KMS-11 (cell line): ENCODE measurements around the gene NDUFA1.
"Not testable (repeated sequence)": the region's sequence is repeated elsewhere in the genome, so short reads cannot be mapped to it uniquely, and the experiment has no call there.

ENCODE experiments used
- H2AFZ ChIP-seq: fragments of 200-600 bp; sonication (generic); 2 replicates; pipeline ENCODE4 v1.6.1; 2016; ENCODE audit warnings: antibody characterized with exemption, mixed run types, low read depth
- H3K27ac ChIP-seq: fragments of 200-600 bp; sonication (generic); 2 replicates; pipeline ENCODE4 v1.6.1; 2016; ENCODE audit warnings: mild to moderate bottlenecking, mixed run types
- H3K27me3 ChIP-seq: fragments of 200-600 bp; sonication (generic); 2 replicates; pipeline ENCODE4 v1.6.1; 2017; ENCODE audit warnings: mild to moderate bottlenecking, low read depth, mixed run types, moderate library complexity; ENCODE audit not compliant: insufficient read depth
- H3K36me3 ChIP-seq: fragments of 200-600 bp; sonication (generic); 2 replicates; pipeline ENCODE4 v1.6.1; 2017; ENCODE audit warnings: mild to moderate bottlenecking, mixed run types; ENCODE audit not compliant: insufficient read depth
- H3K4me1 ChIP-seq: fragments of 200-600 bp; sonication (generic); 2 replicates; pipeline ENCODE4 v1.6.1; 2016; ENCODE audit warnings: mild to moderate bottlenecking, low read depth, mixed run types; ENCODE audit not compliant: poor library complexity, severe bottlenecking
- H3K4me2 ChIP-seq: fragments of 200-600 bp; sonication (generic); 2 replicates; pipeline ENCODE4 v1.7.0; 2016; ENCODE audit warnings: mild to moderate bottlenecking, mixed run types
- H3K4me3 ChIP-seq: fragments of 200-600 bp; sonication (generic); IDR thresholded peaks from 2 replicates; pipeline ENCODE4 v1.6.1; 2017; ENCODE audit warnings: low read depth, low read length, mixed read lengths; ENCODE audit not compliant: insufficient read depth
- H3K79me2 ChIP-seq: fragments of 200-600 bp; sonication (generic); 2 replicates; pipeline ENCODE4 v1.6.1; 2016; ENCODE audit warnings: low read depth, mixed run types; ENCODE audit not compliant: insufficient read depth
- H3K9ac ChIP-seq: fragments of 200-600 bp; sonication (generic); 2 replicates; pipeline ENCODE4 v1.6.1; 2016; ENCODE audit warnings: mild to moderate bottlenecking, mixed run types
- H4K20me1 ChIP-seq: fragments of 200-600 bp; sonication (generic); 2 replicates; pipeline ENCODE4 v1.6.1; 2016; ENCODE audit warnings: mild to moderate bottlenecking, mixed run types; ENCODE audit not compliant: insufficient read depth
- TF ChIP-seq, protein P1 (sequence below): fragments of 200-600 bp; sonication (generic); conservative IDR thresholded peaks from 2 replicates; pipeline ENCODE4 v1.6.1; 2017; ENCODE audit warnings: low read depth, mild to moderate bottlenecking, antibody characterized with exemption, low read length, moderate library complexity, mixed read lengths

The NDUFA1 gene

DNA sequence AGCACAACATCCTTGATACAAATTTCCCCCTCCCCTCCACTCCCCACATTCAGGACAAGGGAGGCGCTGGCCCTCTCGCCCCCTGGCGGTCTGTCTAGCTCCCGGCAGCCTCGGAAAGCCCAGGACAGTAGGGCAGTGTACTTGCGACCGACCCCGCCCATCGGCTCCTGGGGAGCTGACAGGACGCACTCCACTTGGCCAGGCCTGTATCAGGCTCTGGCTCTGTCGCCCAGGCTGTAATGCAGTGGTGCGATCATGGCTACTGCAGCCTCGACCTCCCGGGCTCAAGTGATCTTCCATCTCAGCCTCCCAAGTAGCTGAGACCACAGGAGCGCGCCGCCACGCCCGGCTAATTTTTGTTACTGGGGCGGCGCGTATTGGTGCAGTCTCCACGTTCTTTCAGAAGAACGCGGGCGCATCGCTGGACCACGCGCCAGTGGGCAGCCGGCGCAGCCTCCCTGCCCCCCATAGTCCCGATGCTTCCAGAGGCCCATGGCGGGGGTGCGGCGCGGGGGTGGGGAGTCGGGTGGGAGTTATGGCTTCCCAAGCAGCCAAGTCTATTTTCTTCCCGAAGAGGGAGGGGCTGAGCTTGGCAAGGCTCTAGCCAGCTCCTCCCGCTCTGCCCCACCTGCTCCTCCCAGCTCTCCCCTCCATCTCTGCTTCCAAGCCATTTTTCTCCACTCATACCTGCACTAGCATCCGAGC lies 16.2 kb downstream of the NDUFA1 start:
- Histone ChIP-seq H3K4me1 (no peaks in the 10 kb centered on the region), H3K27ac (no peak overlapping the region), H3K9ac (no peak overlapping the region), H4K20me1 (no peaks in the 10 kb centered on the region), H3K4me3 (no peak overlapping the region), H3K27me3 (no peaks in the 10 kb centered on the region), H3K36me3 (no peaks in the 10 kb centered on the region), H2AFZ (no peak overlapping the region), H3K4me2 (no peak overlapping the region), H3K79me2 (no peaks in the 10 kb centered on the region)
- TF ChIP-seq, protein P1, sequence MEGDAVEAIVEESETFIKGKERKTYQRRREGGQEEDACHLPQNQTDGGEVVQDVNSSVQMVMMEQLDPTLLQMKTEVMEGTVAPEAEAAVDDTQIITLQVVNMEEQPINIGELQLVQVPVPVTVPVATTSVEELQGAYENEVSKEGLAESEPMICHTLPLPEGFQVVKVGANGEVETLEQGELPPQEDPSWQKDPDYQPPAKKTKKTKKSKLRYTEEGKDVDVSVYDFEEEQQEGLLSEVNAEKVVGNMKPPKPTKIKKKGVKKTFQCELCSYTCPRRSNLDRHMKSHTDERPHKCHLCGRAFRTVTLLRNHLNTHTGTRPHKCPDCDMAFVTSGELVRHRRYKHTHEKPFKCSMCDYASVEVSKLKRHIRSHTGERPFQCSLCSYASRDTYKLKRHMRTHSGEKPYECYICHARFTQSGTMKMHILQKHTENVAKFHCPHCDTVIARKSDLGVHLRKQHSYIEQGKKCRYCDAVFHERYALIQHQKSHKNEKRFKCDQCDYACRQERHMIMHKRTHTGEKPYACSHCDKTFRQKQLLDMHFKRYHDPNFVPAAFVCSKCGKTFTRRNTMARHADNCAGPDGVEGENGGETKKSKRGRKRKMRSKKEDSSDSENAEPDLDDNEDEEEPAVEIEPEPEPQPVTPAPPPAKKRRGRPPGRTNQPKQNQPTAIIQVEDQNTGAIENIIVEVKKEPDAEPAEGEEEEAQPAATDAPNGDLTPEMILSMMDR, result no peak

DNA sequence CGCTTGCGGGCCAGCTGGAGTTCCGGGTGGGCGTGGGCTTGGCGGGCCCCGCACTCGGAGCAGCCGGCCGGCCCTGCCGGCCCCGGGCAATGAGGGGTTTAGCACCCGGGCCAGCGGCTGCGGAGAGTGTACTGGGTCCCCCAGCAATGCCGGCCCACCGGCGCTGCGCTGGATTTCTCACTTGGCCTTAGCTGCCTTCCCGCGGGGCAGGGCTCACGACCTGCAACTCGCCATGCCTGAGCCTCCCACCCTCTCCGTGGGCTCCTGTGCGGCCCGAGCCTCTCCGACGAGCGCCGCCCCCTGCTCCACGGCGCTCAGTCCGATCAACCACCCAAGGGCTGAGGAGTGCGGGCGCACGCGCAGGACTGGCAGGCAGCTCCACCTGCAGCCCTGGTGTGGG lies 19.0 kb downstream of the NDUFA1 start:
- not testable (repeated sequence) for H3K27me3 ChIP-seq, H3K9ac ChIP-seq, H3K4me1 ChIP-seq, H3K27ac ChIP-seq, H3K79me2 ChIP-seq, H3K4me2 ChIP-seq, H4K20me1 ChIP-seq, H2AFZ ChIP-seq, H3K4me3 ChIP-seq, H3K36me3 ChIP-seq

DNA sequence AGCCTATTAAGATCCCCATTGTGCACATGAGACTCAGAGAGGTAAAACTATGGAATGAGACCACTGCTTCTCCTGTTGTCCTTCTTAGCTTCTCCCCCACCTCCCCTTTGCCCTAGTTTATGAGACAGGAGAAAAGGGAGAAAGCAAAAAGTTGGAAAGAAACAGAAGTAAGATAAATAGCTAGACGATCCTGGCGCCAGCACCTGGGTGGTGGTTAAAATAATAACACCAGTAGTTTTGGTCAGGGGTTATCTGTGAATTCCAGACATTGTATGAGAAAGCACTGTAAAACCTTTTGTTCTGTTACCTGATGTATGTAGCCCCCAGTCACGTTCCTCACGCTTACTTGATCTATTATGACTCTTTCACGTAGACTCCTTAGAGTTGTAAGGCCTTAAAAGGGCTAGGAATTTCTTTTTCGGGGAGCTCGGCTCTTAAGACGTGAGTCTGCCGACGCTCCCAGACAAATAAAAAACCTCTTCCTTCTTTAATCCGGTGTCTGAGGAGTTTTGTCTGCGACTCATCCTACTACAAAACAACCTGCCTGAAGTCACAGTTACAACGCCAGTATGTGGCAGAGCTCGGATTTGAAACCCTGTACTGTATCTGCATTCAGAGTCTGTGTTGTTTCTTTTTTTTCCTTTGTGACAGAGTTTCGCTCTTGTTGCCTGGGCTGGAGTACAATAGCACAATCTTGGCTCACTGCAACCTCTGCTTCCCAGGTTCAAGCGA lies 20.5 kb downstream of the NDUFA1 start:
- H3K4me3 ChIP-seq, H3K9ac ChIP-seq, H3K27me3 ChIP-seq, H3K79me2 ChIP-seq, H3K36me3 ChIP-seq, H3K4me1 ChIP-seq, H4K20me1 ChIP-seq, H3K27ac ChIP-seq, H3K4me2 ChIP-seq, H2AFZ ChIP-seq: not testable (repeated sequence)

DNA sequence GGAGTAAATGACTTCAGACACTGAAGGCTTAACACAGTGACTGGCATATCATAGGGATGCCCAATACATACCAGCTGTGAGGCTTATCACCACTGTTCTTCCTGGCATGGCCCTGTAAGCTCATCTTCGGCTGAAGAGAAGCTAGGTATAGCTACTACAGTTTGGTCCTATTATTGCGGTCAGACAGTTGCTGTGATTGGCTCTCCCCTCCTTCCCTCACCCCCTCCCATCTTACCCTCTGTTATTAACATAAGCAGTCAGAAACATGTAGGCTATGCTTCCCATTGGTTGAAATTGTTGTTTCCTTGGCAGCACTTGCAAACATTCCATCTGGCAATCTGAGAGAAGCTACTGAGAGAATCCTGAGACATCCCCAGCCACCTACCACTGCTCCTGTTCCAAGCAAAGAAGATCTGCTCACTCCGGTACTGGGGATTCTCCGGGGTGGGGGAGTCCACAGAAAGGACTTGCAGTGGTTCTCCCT lies 24.3 kb downstream of the NDUFA1 start, which contains the start of gene AKAP14:
Gene AKAP14 (plus strand): TSS at position 51 of the 484 bp plus-strand sequence. CDS start 7,331 bp downstream, outside the sequence.
- no peak within 1 kb of the TSS for H3K4me2 ChIP-seq
- no peak within 1 kb of the TSS for H3K4me3 ChIP-seq
- H3K27me3 ChIP-seq, result no peaks in the 10 kb centered on the region
- TF ChIP-seq, protein P1, result no peak
- no peak within 1 kb of the TSS for H2AFZ ChIP-seq
- no peaks in the 10 kb centered on the region for H4K20me1 ChIP-seq
- no peak within 1 kb of the TSS for H3K27ac ChIP-seq
- H3K9ac ChIP-seq, result no peak within 1 kb of the TSS
- H3K79me2 ChIP-seq, result no peaks in the 10 kb centered on the region
- H3K4me1 ChIP-seq, result no peaks in the 10 kb centered on the region
- no peaks in the 10 kb centered on the region for H3K36me3 ChIP-seq

DNA sequence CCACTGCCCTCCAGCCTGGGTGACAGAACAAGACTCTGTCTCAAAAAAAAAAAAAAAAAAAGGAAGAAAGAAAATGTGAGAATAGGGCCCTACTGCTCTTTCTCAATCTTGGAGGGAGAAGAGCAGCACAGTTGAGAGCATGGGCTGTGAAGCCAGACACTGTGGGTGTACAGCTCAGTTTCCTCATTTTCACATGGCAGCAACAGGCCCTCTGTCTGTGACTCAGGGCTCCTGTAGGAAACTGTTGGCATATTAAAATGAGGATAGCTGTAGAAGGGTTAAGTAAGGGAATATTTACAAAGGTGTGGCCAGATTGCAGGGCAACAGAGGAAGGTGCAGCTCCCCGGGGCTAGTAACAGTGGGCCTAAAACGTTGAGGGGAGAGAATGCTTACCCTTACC lies 27.5 kb downstream of the NDUFA1 start:
- Histone ChIP-seq H4K20me1 (no peaks in the 10 kb centered on the region), H3K4me1 (no peaks in the 10 kb centered on the region), H3K36me3 (no peaks in the 10 kb centered on the region), H3K4me2 (no peak overlapping the region), H3K4me3 (no peak overlapping the region), H3K27me3 (no peaks in the 10 kb centered on the region), H2AFZ (no peak overlapping the region), H3K9ac (no peak overlapping the region), H3K27ac (no peak overlapping the region), H3K79me2 (no peaks in the 10 kb centered on the region)
- TF ChIP-seq, protein P1, result no peak
